B cell (primary cell): ENCODE results near the gene ZBTB40. TPM values are rescaled to one million over a fixed set of nuclear protein-coding genes. Genes with fewer than 3 reads are reported as not detected.

Experiments
- ATAC-seq: fragments of 200-7000 bp; cut with Tn5 transposase; one replicate; pipeline ENCODE4 v1.10.0; 2021; ENCODE audit warnings: low read depth, mild to moderate bottlenecking, moderate number of reproducible peaks, moderate library complexity
- CTCF ChIA-PET: fragments of 350-600 bp; sonication (Branson Sonifier 250); formaldehyde crosslinking; loops from one replicate; lab custom pipeline; 2021; ENCODE audit warnings: antibody characterized with exemption, inconsistent platforms; lab: Charles Lee
- POLR2A ChIA-PET: fragments of 350-600 bp; sonication (Branson Sonifier 250); formaldehyde crosslinking; loops from one replicate; lab custom pipeline; 2021; ENCODE audit warnings: antibody characterized with exemption; lab: Charles Lee
- DNase-seq: peaks from one replicate; pipeline ENCODE4 v3.0.0; 2013
- H2AFZ ChIP-seq: 2 replicates; pipeline ENCODE4 v1.6.1; 2012; ENCODE audit warnings: mild to moderate bottlenecking, low read depth, low read length; ENCODE audit not compliant: insufficient read depth, poor library complexity, severe bottlenecking
- H3K27ac ChIP-seq, 2 donors: 1 replicate in 1 of 2; 2 replicates in 1 of 2; pipeline ENCODE4 v1.5.1; 2012 to 2013; ENCODE audit warnings: low read length in 2 of 2, mild to moderate bottlenecking in 2 of 2, moderate library complexity in 1 of 2
- H3K27me3 ChIP-seq, 4 experiments: fragments of 200-600 bp in 1 of 4; sonication (generic) in 1 of 4; replicated peaks in 1 of 4; 1 replicate in 2 of 4; 2 replicates in 2 of 4; pipeline versions ENCODE4 v1.6.1 to v1.7.0; 2013 to 2016; ENCODE audit warnings: low read length in 3 of 4, mild to moderate bottlenecking in 2 of 4, mixed read lengths in 1 of 4, moderate library complexity in 1 of 4; ENCODE audit not compliant: insufficient read depth in 4 of 4, control insufficient read depth in 3 of 4; ENCODE audit errors: control extremely low read depth in 1 of 4
- H3K36me3 ChIP-seq, 2 experiments: replicated peaks in 1 of 2; 1 replicate in 1 of 2; 2 replicates in 1 of 2; pipeline versions ENCODE4 v1.6.1 to v1.7.1; 2013; ENCODE audit warnings: low read length in 1 of 2; ENCODE audit not compliant: insufficient read depth in 2 of 2, control insufficient read depth in 1 of 2; ENCODE audit errors: control extremely low read depth in 1 of 2, extremely low read depth in 1 of 2
- H3K4me1 ChIP-seq, 2 donors: fragments of 200-600 bp in 1 of 2; sonication (generic) in 1 of 2; 1 replicate in 1 of 2; 2 replicates in 1 of 2; pipeline versions ENCODE4 v1.5.1 to v1.6.1; 2013 to 2017; ENCODE audit warnings: low read length in 2 of 2; ENCODE audit not compliant: control insufficient read depth in 2 of 2, insufficient read depth in 2 of 2
- H3K4me2 ChIP-seq: replicated peaks from 2 replicates; pipeline ENCODE3; 2012; ENCODE audit warnings: mild to moderate bottlenecking, low read depth, low read length; ENCODE audit not compliant: poor library complexity, severe bottlenecking
- H3K4me3 ChIP-seq, 5 experiments: fragments of 200-600 bp in 1 of 5; sonication (generic) in 1 of 5; 1 replicate in 3 of 5; 2 replicates in 2 of 5; pipeline versions ENCODE4 v1.5.1 to v1.7.0; 2011 to 2016; ENCODE audit warnings: low read length in 4 of 5, mild to moderate bottlenecking in 4 of 5, low read depth in 2 of 5, control low read depth in 1 of 5, moderate library complexity in 1 of 5; ENCODE audit not compliant: insufficient read depth in 1 of 5; ENCODE audit errors: control extremely low read depth in 1 of 5, extremely low read depth in 1 of 5
- H3K79me2 ChIP-seq: fragments of 200-600 bp; sonication (generic); one replicate; pipeline ENCODE4 v1.6.0; 2016; ENCODE audit warnings: low read length; ENCODE audit not compliant: control insufficient read depth, insufficient read depth
- H3K9ac ChIP-seq: fragments of 200-600 bp; sonication (generic); 2 replicates; pipeline ENCODE4 v1.6.1; 2017; ENCODE audit warnings: mild to moderate bottlenecking, low read length, moderate library complexity
- H3K9me3 ChIP-seq, 3 donors: one replicate each; pipeline versions ENCODE4 v1.6.1 to v1.7.1; 2013; ENCODE audit warnings: low read length in 2 of 3; ENCODE audit not compliant: control insufficient read depth in 2 of 3, insufficient read depth in 1 of 3; ENCODE audit errors: control extremely low read depth in 1 of 3
- H4K20me1 ChIP-seq: 2 replicates; pipeline ENCODE4 v1.6.0; 2012; ENCODE audit warnings: mild to moderate bottlenecking, low read length; ENCODE audit not compliant: insufficient read depth, control insufficient read depth, poor library complexity, severe bottlenecking
- H3K27ac Mint-ChIP-seq: one replicate; pipeline ENCODE4 v1.8.0; 2021; ENCODE audit warnings: mixed read lengths
- H3K27me3 Mint-ChIP-seq: one replicate; pipeline ENCODE4 v1.8.0; 2021; ENCODE audit warnings: mixed read lengths
- H3K4me1 Mint-ChIP-seq: one replicate; pipeline ENCODE4 v1.8.0; 2021; ENCODE audit warnings: mixed read lengths
- H3K4me3 Mint-ChIP-seq: one replicate; pipeline ENCODE4 v1.8.0; 2021; ENCODE audit warnings: mixed read lengths
- H3K9me3 Mint-ChIP-seq: one replicate; pipeline ENCODE4 v1.8.0; 2022; ENCODE audit warnings: mixed read lengths; ENCODE audit not compliant: insufficient read depth
- CTCF ChIP-seq: fragments of 200-600 bp; IDR thresholded peaks from one replicate; pipeline ENCODE4 v1.8.0; 2022; ENCODE audit warnings: antibody characterized with exemption, mild to moderate bottlenecking
- EZH2 ChIP-seq: IDR thresholded peaks from 2 replicates; pipeline ENCODE4 v1.6.1; 2012; ENCODE audit warnings: borderline replicate concordance, low read depth, mild to moderate bottlenecking, moderate library complexity, low read length; ENCODE audit not compliant: insufficient read depth, poor library complexity, severe bottlenecking
- WGBS: methylation state at CpG from one replicate; pipeline ENCODE4 v1.1.5; 2013; ENCODE audit warnings: missing lambda C conversion rate; ENCODE audit not compliant: insufficient coverage; 5-methylcytosine and 5-hydroxymethylcytosine counted together
- intact Hi-C: fragments of 100-400 bp; cut with micrococcal nuclease; formaldehyde crosslinking; loops from one replicate; pipeline ENCODE4 v1.10.0; 2022
- polyA plus RNA-seq: library from polyadenylated mRNA; depleted of rRNA; stranded (reverse); fragments of >200 nt; gene quantifications from 2 replicates; pipeline ENCODE4 v1.2.3, GENCODE V29; 2012
- total RNA-seq, 2 donors: library from RNA; stranded (reverse); fragments of 120-200 nt in 1 of 2; gene quantifications; 1 replicate in 1 of 2; 2 replicates in 1 of 2; pipeline versions ENCODE4 v1.2.3 to v1.2.4, GENCODE V29; 2013 to 2022

The ZBTB40 gene
- total and polyA plus RNA-seq, 2 donors (not counting 1 experiment from before 2014, with no cell fraction given): 30.9 to 51.9 TPM

GRCh38 chr1:22555371-22555656 is 103.7 kb downstream of the ZBTB40 start:
- Histone ChIP-seq H3K9ac (no peak overlapping the region), H3K27me3 (peaks cover 0 to 32% (median 0%) of the 10 kb centered on the region in 4 experiments), H3K4me1 (no peaks in the 10 kb centered on the region), H3K27ac (no peak overlapping the region), H3K9me3 (no peaks in the 10 kb centered on the region), H3K4me2 (no peak overlapping the region), H3K36me3 (no peaks in the 10 kb centered on the region), H3K4me3 (no peak overlapping the region), H3K79me2 (no peaks in the 10 kb centered on the region), H2AFZ (no peak overlapping the region), H4K20me1 (no peaks in the 10 kb centered on the region)
- TF ChIP-seq EZH2: no peak
- TF ChIP-seq CTCF: no peak
- intact Hi-C loops: no loop called here
- Mint-ChIP-seq H3K9me3 (no peaks in the 10 kb centered on the region), H3K27ac (no peak overlapping the region), H3K4me1 (no peaks in the 10 kb centered on the region), H3K27me3 (peaks cover 53% of the 10 kb centered on the region), H3K4me3 (no peak overlapping the region)
- 65% methylated on average over 3 of the region's 3 CpGs for WGBS
- ATAC-seq: no peak
- POLR2A ChIA-PET: no interaction called here
- CTCF ChIA-PET: no interaction called here
- DNase-seq: no peak

- no peak for DNase-seq
- Histone ChIP-seq H3K79me2 (no peaks in the 10 kb centered on the region), H3K27ac (no peak overlapping the region), H3K4me3 (no peak overlapping the region), H4K20me1 (no peaks in the 10 kb centered on the region), H2AFZ (no peak overlapping the region), H3K9me3 (no peaks in the 10 kb centered on the region), H3K27me3 (peaks cover 0 to 35% (median 0%) of the 10 kb centered on the region in 4 experiments), H3K9ac (no peak overlapping the region), H3K4me1 (no peaks in the 10 kb centered on the region), H3K4me2 (no peak overlapping the region), H3K36me3 (no peaks in the 10 kb centered on the region)
- POLR2A ChIA-PET: no interaction called here
- peaks cover 60% of the 10 kb centered on the region for H3K27me3 Mint-ChIP-seq
- ATAC-seq: no peak
- WGBS: 30% methylated on average over 12 of the region's 13 CpGs
- TF ChIP-seq EZH2 (no peak), CTCF (no peak)
- H3K9me3 Mint-ChIP-seq: no peaks in the 10 kb centered on the region
- H3K4me3 Mint-ChIP-seq: no peak overlapping the region
- H3K27ac Mint-ChIP-seq: no peak overlapping the region
- H3K4me1 Mint-ChIP-seq: no peaks in the 10 kb centered on the region
- CTCF ChIA-PET: no interaction called here
- intact Hi-C loops: no loop called here
These were observed 104.9 kb downstream of the ZBTB40 start for GRCh38 chr1:22556391-22557104.
